Panc1 (cell line): ENCODE measurements around the gene MRGPRF. TPM values are rescaled to one million over a fixed set of nuclear protein-coding genes. Genes with fewer than 3 reads are reported as not detected.

ENCODE experiments used
- ATAC-seq: fragments of 200-7000 bp; cut with Tn5 transposase; 2 replicates; pipeline ENCODE4 v1.9.1; 2020; ENCODE audit warnings: mild to moderate bottlenecking, moderate library complexity
- BruUV-seq: library from RNA; stranded (reverse); fragments of 400-500 nt; replicated peaks from 2 replicates; lab custom pipeline; 2021; lab: Mats Ljungman, UMichigan
- CTCF ChIA-PET: fragments of 300-600 bp; sonication (Branson Sonifier 250); formaldehyde crosslinking; loops from one replicate; lab custom pipeline; 2022; ENCODE audit warnings: antibody characterized with exemption; lab: Charles Lee
- POLR2A ChIA-PET: fragments of 300-600 bp; sonication (Branson Sonifier 250); formaldehyde crosslinking; loops from one replicate; lab custom pipeline; 2022; ENCODE audit warnings: antibody characterized with exemption; lab: Charles Lee
- DNase-seq: peaks from one replicate; pipeline ENCODE4 v3.0.0-alpha.2; 2010; ENCODE audit warnings: low read depth, low spot score
- H3K27ac ChIP-seq: 2 replicates; pipeline ENCODE4 v1.5.1; 2011; ENCODE audit warnings: mild to moderate bottlenecking, low read length, inconsistent platforms
- H3K27me3 ChIP-seq: fragments of 200-500 bp; sonication (Bioruptor generic); 2 replicates; pipeline ENCODE4 v1.6.0; 2014; ENCODE audit warnings: low read length, inconsistent platforms; ENCODE audit not compliant: control insufficient read depth, insufficient read depth
- H3K36me3 ChIP-seq: fragments of 200-500 bp; sonication (Bioruptor generic); 2 replicates; pipeline ENCODE4 v1.5.1; 2014; ENCODE audit warnings: inconsistent platforms, mild to moderate bottlenecking, low read length, moderate library complexity; ENCODE audit not compliant: control insufficient read depth, insufficient read depth
- H3K4me1 ChIP-seq: 2 replicates; pipeline ENCODE4 v1.5.1; 2011; ENCODE audit warnings: inconsistent platforms, mild to moderate bottlenecking, low read length, moderate library complexity; ENCODE audit not compliant: control insufficient read depth, insufficient read depth
- H3K4me3 ChIP-seq, 2 experiments: 2 replicates each; pipeline ENCODE4 v1.5.1; 2011 to 2012; ENCODE audit warnings: low read depth in 2 of 2, low read length in 2 of 2, mild to moderate bottlenecking in 2 of 2, inconsistent platforms in 1 of 2, moderate library complexity in 1 of 2
- H3K9me3 ChIP-seq: fragments of 200-500 bp; sonication (Bioruptor generic); 2 replicates; pipeline ENCODE4 v1.5.1; 2014; ENCODE audit warnings: low read depth, mild to moderate bottlenecking, inconsistent platforms, low read length, moderate library complexity; ENCODE audit not compliant: control insufficient read depth, insufficient read depth
- CTCF ChIP-seq: fragments of 450-650 bp; IDR thresholded peaks from 2 replicates; pipeline ENCODE4 v1.5.1; 2017; ENCODE audit warnings: mild to moderate bottlenecking
- POLR2AphosphoS5 ChIP-seq: IDR thresholded peaks from 2 replicates; pipeline ENCODE4 v1.6.1; 2012; ENCODE audit warnings: mild to moderate bottlenecking, low read depth, low read length, moderate library complexity
- REST ChIP-seq, 2 experiments: IDR thresholded peaks; 2 replicates each; pipeline ENCODE4 v1.6.1; 2011 to 2012; ENCODE audit warnings: low read depth in 2 of 2, control low read depth in 1 of 2, low read length in 1 of 2, mild to moderate bottlenecking in 1 of 2, moderate library complexity in 1 of 2; ENCODE audit not compliant: insufficient read depth in 1 of 2
- SIN3A ChIP-seq: IDR thresholded peaks from 2 replicates; pipeline ENCODE4 v1.6.1; 2012; ENCODE audit warnings: low read depth, mild to moderate bottlenecking, low read length, moderate library complexity, borderline replicate concordance; ENCODE audit not compliant: insufficient read depth
- TCF7L2 ChIP-seq: IDR thresholded peaks from 2 replicates; pipeline ENCODE4 v1.6.1; 2011; ENCODE audit warnings: mild to moderate bottlenecking, low read depth, low read length, inconsistent platforms
- in situ Hi-C: cut with HindIII; loops from 2 replicates; pipeline ENCODE4 v1.10.0; 2016; ENCODE audit warnings: low sequenced_read_pairs, low pct_unique_long_range_greater_than_20kb
- intact Hi-C: fragments of 100-400 bp; cut with micrococcal nuclease; formaldehyde crosslinking; loops from one replicate; pipeline ENCODE4 v1.10.0; 2022; ENCODE audit not compliant: unreplicated experiment
- total RNA-seq: library from RNA; stranded (reverse); gene quantifications from one replicate; pipeline ENCODE4 v1.2.1, GENCODE V29; 2021; ENCODE audit not compliant: unreplicated experiment

Gene MRGPRF
- total RNA-seq, 1 experiment from 2014 or later, result 0.36 TPM

GRCh38 chr11:68982134-68982533, 30.9 kb downstream of the MRGPRF start:
- ATAC-seq (no peak), DNase-seq (no peak)
- TF ChIP-seq CTCF, result no peak
- no peak for TF ChIP-seq REST (IDR thresholded peaks at IDR 0.05; ENCODE audit: insufficient read depth in 1 of 2, low read depth in 2 of 2, low read length in 1 of 2)
- TF ChIP-seq POLR2AphosphoS5, result no peak
- TF ChIP-seq TCF7L2, result no peak
- TF ChIP-seq SIN3A, result no peak
- Histone ChIP-seq H3K27me3 (peaks cover 2% of the 10 kb centered on the region; the same call in 1 of the 2 replicates), H3K9me3 (no peaks in the 10 kb centered on the region; the same call in 1 of the 2 replicates), H3K4me3 (no peak overlapping the region), H3K36me3 (no peaks in the 10 kb centered on the region), H3K27ac (no peak overlapping the region), H3K4me1 (no peaks in the 10 kb centered on the region)
- in situ Hi-C loops, result no loop called here
- BruUV-seq, result no TSS peak
- intact Hi-C loops, result no loop called here
- POLR2A ChIA-PET, result no interaction called here
- CTCF ChIA-PET, result no interaction called here

DNA sequence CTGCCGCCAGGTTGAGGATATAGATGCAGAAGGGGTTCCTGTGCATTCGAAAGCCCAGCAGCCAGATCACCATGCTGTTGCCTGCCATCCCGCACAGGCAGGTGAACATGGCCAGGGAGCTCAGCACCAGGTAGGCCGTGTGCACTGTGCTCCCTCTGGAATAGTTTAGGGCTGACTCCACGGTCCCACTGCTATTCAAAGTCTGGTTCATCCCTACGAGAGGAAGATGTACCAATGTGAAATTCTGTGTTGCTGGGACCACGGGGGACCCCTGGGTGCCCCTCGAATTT, 32.3 kb downstream of the MRGPRF start, which contains the start of gene MRGPRD:
Gene MRGPRD, minus strand, starts transcription at position 211 of the 290 bp plus-strand sequence. Its CDS starts 0 bp downstream, at position 211.
- Histone ChIP-seq H3K27ac (no peak within 1 kb of the TSS), H3K27me3 (no peaks in the 10 kb centered on the region; the same call in 1 of the 2 replicates), H3K4me1 (no peaks in the 10 kb centered on the region), H3K36me3 (no peaks in the 10 kb centered on the region), H3K4me3 (no peak within 1 kb of the TSS), H3K9me3 (no peaks in the 10 kb centered on the region)
- ATAC-seq, result no peak
- in situ Hi-C loops (no loop called here), intact Hi-C loops (no loop called here)
- BruUV-seq, result no TSS peak
- ChIA-PET POLR2A (no interaction called here), CTCF (no interaction called here)
- TF ChIP-seq SIN3A (no peak), REST (IDR thresholded peaks at IDR 0.05; ENCODE audit: insufficient read depth in 1 of 2, low read depth in 2 of 2, low read length in 1 of 2) (no peak), CTCF (no peak), POLR2AphosphoS5 (no peak), TCF7L2 (no peak)
- DNase-seq, result no peak
